Umbilical cord (tissue), 2 donors: ENCODE data around the gene SC5D. TPM values are rescaled to one million over a fixed set of nuclear protein-coding genes. Genes with fewer than 3 reads are reported as not detected.
A peak's percentile ranks its signal among the peaks of the same experiment; 100 is the strongest.

Experiments
- DNase-seq: peaks from one replicate; pipeline ENCODE4 v3.0.0-alpha.2; 2015; ENCODE audit warnings: low spot score
- total RNA-seq: library from RNA; depleted of rRNA; stranded (reverse); fragments of >200 nt; gene quantifications from one replicate; pipeline ENCODE4 v1.2.3, GENCODE V29; 2014; ENCODE audit warnings: low replicate concordance; ENCODE audit not compliant: insufficient read depth

Gene SC5D
- total RNA-seq, 1 donor from 2014 or later = 31.1 TPM

DNA sequence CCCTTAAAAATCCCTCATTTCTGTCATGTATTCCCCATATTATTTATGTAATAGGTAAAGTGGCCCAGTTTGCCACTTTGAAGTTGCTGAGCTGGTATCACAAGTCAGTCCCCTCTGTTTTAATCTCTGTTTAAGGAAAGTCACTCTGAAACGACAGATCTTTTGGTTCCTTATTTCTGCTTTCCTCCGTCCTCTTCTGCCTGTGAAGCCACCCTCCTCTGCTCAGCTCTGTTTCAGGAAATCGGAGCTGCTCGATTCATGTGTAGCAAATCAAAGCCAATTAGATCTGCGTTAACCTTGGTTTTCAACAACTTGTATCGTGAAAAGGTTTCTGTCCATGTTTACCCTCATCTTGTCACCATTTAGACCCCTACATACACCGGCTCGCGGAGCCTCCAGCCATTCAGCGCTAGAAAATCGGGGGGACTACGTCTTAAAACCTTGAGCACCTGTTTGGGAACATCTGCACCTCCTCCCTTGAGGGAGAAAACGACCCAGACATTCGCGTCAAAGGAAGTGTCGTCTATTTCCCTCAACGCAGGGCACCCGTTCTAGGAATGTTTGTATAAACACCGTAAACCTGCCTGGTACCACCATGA lies 576 bp upstream of the SC5D start:
- DNase-seq = peak; percentile 24

DNA sequence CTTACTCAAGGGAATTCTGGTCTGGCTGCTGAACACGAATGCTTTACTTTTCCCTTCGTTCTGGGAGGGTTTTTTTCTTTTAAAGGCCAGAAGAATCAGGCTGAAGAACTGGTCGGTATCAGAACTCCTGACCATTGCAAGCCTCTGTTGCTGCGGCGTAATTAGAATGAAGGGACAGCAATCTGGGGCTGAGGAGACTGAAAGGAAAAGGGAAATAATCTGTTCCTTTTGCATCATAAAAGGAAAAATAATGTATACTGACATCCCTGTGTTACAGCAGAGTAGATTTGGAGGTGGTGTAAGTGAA lies 670 bp downstream of the SC5D start:
- no peak for DNase-seq

DNA sequence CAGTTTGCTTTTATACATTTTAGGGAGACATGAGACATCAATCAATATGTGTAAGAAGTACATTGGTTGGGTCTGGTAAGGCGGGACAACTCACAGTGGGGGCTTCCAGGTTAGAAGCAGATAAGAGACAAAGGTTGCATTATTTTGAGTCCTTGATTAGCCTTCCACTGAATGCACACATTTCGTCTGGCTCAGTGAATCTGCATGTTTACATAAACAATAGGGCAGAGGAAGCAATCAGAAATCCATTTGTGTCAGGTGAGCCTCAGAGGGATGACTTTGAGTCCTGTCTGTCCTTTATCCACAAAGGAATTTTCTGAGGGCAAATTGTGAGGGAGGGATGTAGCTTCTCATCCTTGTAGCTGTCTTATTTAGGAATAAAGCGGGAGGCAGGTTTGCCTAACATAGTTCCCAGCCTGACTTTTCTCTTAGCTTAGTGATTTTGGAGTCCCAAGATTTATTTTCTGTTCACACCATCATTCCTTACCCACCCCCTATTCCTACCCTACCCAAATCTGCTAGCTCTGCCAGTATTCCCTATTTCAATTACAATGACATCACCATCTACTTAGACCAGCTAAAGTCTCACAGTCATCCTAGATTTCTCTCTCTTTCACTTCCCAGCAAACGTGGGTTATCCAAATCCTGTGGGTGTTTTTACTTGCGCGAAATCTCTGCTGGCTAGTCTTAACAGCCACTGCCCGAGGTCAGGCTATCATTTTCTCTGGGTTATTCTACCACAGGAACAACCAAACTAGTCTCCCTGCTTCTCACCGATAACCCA lies 2.9 kb downstream of the SC5D start:
- DNase-seq = no peak

DNA sequence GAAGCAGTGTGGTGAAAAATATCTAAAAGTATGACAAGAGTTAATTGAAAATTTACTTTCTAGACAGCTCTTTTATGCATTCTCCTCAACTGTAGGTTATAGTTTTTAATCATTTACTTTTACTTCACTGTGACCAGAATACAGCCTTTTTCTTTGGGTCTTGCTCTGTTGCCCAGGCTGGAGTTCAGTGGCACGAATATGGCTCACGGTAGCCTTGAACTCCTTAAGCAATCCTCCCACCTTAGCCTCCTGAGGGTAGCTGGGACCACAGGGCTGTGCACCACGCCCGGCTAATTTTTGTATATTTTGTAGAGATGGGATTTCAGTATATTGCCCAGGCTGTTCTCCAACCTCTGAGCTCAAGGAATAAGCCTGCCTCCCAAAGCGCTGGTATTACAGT lies 5.3 kb downstream of the SC5D start:
- DNase-seq = no peak

DNA sequence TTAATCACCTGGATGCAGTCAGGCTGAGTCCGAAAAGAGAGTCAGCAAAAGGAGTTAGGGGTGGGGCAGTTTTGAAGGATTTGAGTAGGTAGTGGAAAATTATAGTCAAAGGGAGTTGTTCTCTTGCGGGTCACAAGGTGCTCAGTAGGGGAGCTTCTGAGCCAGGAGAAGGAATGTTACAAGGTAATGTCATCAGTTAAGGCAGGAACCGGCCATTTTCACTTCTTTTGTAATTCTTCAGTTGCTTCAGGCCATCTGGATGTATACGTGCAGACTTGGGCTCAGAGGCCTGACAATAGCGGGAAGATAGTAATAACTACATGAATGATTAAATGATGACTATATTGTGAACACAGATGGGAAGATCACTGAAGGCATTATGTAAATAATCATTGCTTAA lies 6.2 kb downstream of the SC5D start:
- no peak for DNase-seq

DNA sequence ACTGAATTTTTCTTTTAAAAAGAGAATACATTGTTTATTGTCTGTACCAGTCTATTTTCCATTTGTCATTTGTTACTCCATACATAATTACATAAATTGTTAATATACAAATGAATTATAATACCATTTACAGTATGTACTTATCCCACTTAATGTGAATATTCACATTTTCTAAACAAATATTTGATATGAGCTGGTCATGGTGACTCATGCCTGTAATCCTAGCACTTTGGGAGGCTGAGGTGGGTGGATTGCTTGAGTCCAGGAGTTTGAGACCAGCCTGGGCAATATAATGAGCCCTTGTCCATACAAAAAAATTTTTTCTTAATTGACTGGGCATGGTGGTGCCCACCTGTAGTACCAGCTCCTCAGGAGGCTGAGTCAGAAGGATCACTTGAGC lies 6.8 kb downstream of the SC5D start:
- DNase-seq = no peak

DNA sequence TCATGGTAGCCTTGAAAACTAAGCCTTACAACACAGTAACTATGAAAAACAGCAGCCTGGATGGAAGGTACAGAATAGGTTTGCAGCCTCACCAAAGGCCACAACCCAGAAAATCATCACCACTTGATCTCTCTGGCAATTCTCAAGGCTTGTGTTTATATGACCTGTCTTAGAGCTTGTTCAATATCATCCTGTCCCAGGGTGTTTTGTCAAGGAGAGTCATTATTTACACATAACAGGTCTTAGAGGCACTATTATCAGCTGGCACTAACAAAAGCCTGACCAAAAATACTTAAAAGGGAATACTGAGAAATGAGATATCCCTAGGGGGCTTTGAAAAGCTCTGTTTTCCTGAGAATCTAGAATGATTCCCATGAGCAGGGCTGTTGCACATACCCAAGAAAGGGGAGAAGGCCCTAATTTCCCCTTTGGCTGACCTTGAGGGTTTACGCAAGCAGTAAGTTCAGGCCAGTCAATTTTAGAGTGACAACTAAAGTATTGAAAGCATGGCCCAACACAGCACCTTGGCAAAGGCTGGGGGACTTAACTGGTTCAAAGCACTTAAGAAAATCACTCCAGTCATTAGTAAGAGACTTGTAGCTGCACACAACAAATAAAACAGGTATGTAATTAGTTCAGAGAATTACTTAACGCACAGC lies 7.9 kb downstream of the SC5D start:
- DNase-seq = no peak

DNA sequence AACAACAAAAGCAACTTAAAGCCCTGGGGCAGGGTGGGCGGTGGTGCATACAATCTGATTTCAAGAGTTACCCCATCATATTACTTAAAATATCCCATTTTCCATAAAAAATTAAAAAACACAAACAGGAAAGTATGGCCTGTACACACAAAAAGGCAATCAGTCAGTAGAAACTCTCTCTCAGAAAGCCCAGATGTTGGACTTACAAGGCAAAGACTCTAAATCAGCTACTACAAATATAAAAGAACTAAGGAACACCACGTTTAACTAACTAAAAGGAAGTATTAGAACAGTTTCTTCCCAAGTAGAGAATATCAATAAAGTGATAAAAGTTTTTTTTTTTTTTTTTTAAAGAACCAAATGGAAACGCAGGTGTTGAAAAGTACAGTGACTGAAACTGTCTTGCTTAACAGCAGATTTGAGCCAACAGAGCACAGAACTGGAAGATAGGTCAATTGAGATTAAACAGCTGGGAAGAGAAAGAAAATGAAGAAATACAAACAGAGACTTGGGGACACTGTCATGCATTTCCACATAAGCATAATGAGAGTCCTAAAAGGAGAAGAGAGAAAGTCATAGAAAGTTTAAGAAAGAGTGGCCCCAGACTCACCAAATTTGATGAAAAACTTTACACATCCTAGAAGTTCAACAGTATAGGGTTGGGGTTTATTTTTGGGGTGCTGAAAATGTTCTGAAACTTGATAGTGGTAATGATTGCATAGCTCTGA lies 8.6 kb downstream of the SC5D start:
- DNase-seq = no peak

DNA sequence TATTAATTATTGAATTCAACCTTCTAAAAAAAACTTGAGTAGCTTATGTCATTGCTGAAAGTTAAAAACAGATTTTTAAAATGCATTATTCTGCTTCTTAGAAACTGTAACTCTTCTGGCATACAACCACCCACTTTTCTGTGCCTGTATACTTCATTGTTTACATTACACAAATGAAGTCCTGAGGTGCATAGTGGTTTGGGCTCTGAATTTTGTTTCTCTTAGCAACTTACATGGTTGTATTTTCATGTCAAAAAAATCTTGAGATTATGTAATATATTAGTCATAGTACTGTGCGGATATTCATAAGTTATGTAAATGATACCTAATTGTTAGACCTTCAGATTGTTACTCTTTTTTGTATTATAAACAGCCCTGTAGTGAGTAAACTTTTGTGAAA lies 12.2 kb downstream of the SC5D start:
- DNase-seq = no peak

DNA sequence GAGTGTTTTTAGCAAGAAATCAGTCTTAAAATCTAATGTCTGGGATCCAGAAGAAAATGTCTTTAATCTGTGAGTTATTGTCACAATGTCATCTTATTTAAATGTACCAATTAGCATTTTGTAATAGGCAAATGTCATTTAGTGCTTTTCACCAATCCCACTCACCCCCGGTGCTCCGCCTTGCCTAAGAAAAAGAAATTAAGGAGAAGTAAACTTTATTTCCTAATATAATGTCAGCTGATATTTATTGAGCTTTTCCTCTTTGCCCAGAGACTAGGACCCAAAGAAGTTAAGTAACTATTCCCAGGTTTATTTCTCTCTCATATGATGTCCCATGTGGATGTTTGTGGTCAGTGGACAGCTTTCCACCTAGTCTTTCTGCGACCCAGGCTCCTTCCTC lies 16.2 kb downstream of the SC5D start:
- no peak for DNase-seq

DNA sequence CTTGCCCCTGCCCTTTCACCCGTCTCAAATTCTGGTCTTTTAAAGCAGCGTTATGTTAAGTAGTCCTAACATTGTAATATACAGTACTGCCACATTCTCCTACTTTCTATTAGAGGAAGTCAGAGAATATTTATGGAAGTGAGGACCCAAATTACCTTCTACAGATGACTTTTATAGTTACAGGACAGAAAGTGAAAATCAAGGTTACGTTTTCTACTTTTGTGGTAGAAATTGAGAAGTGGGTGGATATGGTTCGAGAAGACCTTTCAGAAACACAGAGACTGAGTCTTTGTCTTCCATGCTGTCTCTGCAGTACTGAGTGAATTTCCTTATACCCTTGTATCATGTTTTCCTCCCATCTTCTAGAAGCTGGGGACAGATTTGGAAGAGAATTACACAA lies 17.1 kb downstream of the SC5D start:
- no peak for DNase-seq

DNA sequence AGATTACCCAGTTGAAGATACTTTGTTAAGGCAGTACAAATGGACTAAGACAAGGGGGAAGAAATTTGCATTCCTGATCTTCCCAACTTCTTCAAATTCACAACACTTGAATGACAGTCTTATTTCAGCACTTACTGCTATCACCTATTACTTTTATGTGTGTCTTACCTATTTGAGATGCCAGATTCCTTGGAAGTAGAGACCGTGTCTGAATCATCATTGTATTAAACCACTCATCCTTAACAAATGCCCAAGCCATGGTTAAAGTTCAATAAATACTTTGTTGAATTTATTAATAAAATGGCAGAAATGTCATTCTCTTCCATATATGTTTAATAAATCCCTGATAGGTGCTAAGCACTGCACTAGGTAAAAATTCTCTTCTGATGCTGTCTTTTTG lies 18.3 kb downstream of the SC5D start:
- no peak for DNase-seq

DNA sequence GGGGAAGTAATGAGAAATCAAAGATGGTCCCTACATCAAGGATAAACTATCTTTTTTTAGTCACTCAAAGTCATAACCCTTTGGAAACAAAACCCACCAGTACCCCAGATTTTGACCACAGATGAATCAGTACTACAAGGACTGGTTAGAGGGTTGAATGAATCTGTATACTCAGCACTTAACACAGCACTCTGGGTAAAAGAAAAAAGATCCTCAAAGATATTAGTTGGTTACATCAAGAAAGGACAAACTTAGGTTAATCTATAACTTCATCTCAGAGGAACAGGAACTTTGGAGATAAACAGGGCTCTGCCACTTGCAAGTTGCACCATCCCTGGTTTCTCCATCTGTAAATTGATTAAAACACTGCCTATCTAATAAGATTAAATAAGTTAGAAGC lies 18.8 kb downstream of the SC5D start:
- no peak for DNase-seq

DNA sequence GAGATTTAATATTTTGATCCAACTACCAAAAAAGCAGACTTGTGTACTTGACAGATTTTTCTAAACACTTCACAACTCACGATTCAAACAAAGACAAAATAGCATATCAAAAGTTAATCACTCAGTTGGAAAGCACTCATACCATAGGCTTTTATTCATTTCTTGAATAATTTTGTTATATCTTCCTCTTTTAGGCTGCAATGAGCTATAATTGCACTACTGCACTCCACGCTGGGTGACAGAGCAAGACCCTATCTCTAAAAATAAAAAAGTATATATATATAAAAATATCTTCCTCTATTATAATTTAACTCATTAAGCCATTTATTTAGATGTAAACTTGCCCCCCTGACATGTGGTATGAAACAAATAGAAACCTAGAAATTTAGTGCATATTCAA lies 19.9 kb downstream of the SC5D start:
- no peak for DNase-seq

DNA sequence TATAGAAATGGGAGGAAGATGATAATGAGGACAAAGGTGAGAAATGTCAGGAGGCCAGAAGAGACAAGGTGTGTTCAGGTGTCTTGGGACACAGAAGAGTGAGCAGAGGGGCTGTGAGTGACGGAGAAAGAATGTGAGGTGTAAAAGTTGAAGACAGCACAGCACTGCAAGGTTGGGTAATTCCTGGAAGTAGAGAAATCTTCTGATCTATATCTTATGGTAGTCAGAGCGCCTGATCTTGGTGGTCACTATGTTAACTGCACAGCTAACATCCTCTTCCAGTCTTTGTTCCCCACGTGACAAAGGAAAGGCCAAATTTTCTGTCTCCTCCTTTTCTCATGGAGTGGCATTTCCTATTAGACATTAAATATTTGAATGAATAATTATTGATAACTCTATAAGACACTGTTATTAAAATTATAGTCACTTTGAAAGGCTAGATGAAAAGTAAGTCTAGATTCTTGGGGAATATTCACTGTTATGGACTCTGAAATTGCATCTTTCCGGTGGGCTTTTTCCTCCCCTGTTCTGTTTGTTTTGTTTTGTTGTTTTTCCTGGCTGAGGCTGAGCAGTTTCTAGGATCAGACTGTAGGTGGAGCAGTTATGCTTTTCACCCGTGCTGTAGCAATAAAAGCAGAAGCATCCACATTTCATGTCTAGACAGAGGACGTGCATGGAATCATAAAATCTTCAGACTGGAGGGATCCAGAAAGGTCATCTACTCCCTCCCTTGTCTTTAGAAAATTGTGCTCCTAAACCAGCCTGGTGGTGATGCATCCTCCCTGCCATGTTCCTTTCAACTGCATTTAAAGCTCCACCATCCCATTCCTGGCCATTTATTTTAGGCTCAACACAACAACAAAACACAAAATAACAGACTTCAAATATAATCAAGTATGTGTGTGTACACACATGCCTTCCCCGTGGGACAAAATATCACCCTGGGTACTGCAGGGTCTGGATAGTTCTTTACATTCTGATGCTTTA lies 26.6 kb downstream of the SC5D start:
- DNase-seq = peak; percentile 71

DNA sequence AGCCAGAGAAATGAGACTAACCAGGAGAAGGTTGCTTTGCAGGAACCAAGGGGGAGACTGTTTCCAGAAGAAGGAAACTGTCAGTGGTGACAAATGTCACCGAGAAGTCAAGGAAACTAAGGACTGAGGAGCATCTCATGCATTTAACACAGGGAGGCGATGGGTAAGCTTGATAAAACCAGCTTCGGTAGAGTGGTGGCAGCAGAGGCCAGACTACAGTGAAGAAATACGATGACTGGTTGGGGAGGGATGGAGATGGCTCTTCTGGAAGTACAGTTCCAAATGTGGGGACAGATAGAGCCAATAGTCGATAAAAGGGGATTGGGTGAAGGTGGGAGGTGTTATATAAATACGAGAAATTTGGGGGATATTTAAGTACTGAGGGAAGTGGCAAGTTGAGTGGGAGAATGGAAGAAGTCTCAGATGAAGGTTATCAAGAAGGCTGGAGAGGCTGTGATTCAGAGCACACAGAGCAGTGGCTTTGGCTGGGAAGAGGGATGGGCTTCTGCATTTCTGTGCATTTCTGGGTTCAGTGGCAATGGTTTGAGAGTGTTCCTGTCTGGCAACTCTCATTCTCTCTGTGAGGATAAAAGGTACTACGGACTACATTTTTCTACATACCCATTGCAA lies 29.2 kb downstream of the SC5D start:
- peak; percentile 40 for DNase-seq

DNA sequence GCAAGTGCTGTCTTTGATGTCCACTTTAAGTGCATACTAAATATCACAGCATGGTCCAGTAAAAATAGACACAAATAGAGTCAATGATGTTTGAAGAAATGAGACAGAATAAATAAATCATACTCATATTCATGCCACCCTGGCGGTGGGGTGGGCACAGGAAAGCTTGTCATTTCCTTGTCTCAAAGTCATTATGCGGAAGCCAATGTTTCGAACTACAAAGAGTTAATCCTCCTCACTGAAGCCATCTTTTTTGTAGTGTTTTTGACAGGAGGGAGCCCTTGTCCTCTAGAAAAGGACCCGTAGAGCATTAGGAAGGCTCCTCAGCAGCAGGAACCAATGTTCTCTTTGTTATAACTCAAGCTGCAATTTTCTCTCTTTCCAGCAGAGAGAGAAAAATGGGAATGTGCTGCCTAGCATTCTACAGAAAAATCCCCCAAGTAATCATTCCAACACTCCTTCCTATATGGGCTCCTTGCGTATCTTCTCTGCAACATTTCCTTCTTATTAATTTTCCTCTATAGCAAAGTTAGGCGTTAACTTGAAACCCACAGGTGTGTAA lies 30.6 kb downstream of the SC5D start:
- no peak for DNase-seq

DNA sequence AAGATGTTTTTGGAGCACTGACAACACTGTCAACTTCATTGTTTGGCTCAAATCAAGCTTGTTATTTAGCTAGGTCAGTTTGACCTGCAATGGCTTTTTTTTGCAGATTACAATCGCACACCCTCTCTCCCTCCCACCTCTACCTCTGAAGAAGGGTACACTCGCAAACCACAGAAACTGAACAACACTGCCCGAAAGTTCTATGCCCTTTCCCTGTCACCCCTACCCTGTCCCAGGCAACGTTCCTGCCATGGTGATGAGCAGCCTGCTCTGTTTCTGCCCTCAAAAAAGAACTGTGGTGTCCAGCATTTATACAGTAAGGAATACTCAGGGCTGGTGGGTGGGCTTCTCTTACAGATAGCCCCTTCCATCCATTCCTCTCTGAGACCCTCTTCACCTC lies 33.7 kb downstream of the SC5D start:
- DNase-seq = no peak

DNA sequence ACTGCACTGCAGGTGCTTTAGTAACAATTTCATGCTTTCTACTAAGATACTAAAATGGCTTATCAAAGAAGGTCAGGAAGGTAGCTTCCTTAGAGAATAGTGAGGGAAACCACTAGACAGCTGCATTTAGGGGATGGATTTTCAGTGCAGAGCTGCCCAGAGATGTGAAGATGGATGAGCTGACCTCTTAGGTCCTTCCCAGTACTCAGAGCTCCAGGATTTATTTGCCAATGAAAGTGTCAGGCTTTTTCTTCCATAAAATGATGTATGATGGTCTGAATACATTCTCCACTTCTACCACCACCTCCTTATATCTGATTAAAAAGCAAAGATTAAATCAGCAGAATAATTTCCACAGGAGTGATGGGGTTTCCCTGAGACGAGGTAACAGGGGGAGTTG lies 35.0 kb downstream of the SC5D start:
- no peak for DNase-seq

DNA sequence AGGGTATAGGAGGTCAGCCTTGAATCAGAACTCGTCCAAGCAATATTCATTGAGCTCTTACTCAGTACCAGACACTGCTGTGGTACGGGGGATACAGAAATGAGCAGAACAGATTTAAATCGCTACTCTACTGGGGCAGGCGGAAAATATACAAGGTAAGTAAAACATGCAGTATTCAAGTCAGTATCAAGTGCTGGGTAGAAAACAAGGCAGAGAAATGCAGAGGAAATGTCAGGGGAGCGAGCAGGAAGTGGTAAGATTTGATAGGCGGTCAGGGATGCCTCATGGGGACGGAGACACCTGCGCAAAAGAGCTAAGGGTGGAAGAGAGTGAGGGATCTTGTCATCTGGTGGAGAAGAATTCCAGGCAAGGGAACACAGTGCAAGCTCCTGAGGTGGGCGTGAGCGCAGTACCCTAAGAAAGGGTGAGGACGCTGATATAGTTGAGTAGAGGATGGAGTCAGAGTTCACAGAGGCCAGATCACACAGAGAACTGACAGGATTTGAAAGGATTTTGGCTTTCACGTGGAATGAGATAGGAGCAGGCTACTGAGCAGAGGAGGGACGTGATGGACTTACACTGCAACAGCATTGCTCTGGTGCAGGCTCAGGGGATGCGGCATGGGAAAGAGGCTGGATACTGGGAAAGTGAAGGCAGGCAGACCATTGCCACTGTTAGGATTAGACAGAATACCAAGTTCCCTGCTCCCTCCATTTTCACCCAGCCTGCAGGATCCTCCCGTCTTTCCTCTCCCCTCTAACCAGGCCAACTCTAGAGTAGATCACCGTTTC lies 35.8 kb downstream of the SC5D start:
- DNase-seq = no peak
